CD14-positive monocyte (primary cell): ENCODE data around the gene SLC31A1. TPM values are rescaled to one million over a fixed set of nuclear protein-coding genes. Genes with fewer than 3 reads are reported as not detected.

ENCODE experiments used
- DNase-seq, 3 donors: peaks; one replicate each; pipeline ENCODE4 v3.0.0-alpha.2; 2011 to 2022
- H2AFZ ChIP-seq: 2 replicates; pipeline ENCODE4 v1.6.0; 2012; ENCODE audit warnings: mild to moderate bottlenecking, low read depth, low read length, inconsistent platforms; ENCODE audit not compliant: insufficient read depth, poor library complexity, severe bottlenecking
- H3K27ac ChIP-seq, 2 donors: 1 replicate in 1 of 2; 2 replicates in 1 of 2; pipeline ENCODE4 v1.5.1; 2012 to 2013; ENCODE audit warnings: low read length in 2 of 2, control low read depth in 1 of 2, inconsistent platforms in 1 of 2, low read depth in 1 of 2, mild to moderate bottlenecking in 1 of 2
- H3K27me3 ChIP-seq, 2 donors: one replicate each; pipeline versions ENCODE4 v1.6.0 to v1.6.1; 2011 to 2013; ENCODE audit warnings: low read length in 2 of 2; ENCODE audit not compliant: control insufficient read depth in 2 of 2, insufficient read depth in 2 of 2
- H3K36me3 ChIP-seq, 2 donors: replicated peaks in 1 of 2; 1 replicate in 1 of 2; 2 replicates in 1 of 2; pipeline versions ENCODE4 v1.5.1 to v1.6.1; 2012 to 2013; ENCODE audit warnings: low read length in 2 of 2, control low read depth in 1 of 2, inconsistent platforms in 1 of 2, mild to moderate bottlenecking in 1 of 2; ENCODE audit not compliant: insufficient read depth in 2 of 2, control insufficient read depth in 1 of 2
- H3K4me1 ChIP-seq, 2 donors: 1 replicate in 1 of 2; 2 replicates in 1 of 2; pipeline versions ENCODE4 v1.5.1 to v1.6.1; 2012 to 2013; ENCODE audit warnings: low read length in 2 of 2, control low read depth in 1 of 2, inconsistent platforms in 1 of 2, mild to moderate bottlenecking in 1 of 2, moderate library complexity in 1 of 2; ENCODE audit not compliant: insufficient read depth in 2 of 2, control insufficient read depth in 1 of 2
- H3K4me2 ChIP-seq: replicated peaks from 2 replicates; pipeline ENCODE3; 2012; ENCODE audit warnings: low read length, moderate library complexity, mild to moderate bottlenecking; ENCODE audit not compliant: poor library complexity, severe bottlenecking; ENCODE audit errors: extremely low read depth
- H3K4me3 ChIP-seq, 3 experiments: fragments of 200-600 bp in 1 of 3; sonication (generic) in 1 of 3; replicated peaks in 1 of 3; 1 replicate in 2 of 3; 2 replicates in 1 of 3; pipeline ENCODE4 v1.5.1; 2011 to 2013; ENCODE audit warnings: low read length in 3 of 3, mild to moderate bottlenecking in 3 of 3, control low read depth in 2 of 3, low read depth in 2 of 3, inconsistent platforms in 1 of 3, moderate library complexity in 1 of 3
- H3K79me2 ChIP-seq: 2 replicates; pipeline ENCODE4 v1.6.0; 2012; ENCODE audit warnings: mild to moderate bottlenecking, control low read depth, inconsistent platforms, low read length, moderate library complexity; ENCODE audit not compliant: insufficient read depth
- H3K9ac ChIP-seq: 2 replicates; pipeline ENCODE4 v1.6.0; 2017; ENCODE audit warnings: low read length, mild to moderate bottlenecking; ENCODE audit not compliant: insufficient read depth, poor library complexity, severe bottlenecking
- H3K9me3 ChIP-seq, 2 donors: replicated peaks in 1 of 2; 1 replicate in 1 of 2; 2 replicates in 1 of 2; pipeline versions ENCODE4 v1.5.1 to v1.6.1; 2012 to 2013; ENCODE audit warnings: low read length in 2 of 2, control low read depth in 1 of 2; ENCODE audit not compliant: control insufficient read depth in 1 of 2, insufficient read depth in 1 of 2
- H4K20me1 ChIP-seq: 2 replicates; pipeline ENCODE4 v1.6.0; 2012; ENCODE audit warnings: mild to moderate bottlenecking, low read length, control low read depth, moderate library complexity; ENCODE audit not compliant: insufficient read depth
- H3K27ac Mint-ChIP-seq, 7 donors: one replicate each; pipeline ENCODE4 v1.8.0; 2020; ENCODE audit warnings: mild to moderate bottlenecking in 7 of 7, mixed read lengths in 7 of 7, moderate library complexity in 6 of 7, inconsistent platforms in 2 of 7
- H3K27me3 Mint-ChIP-seq, 3 donors: one replicate each; pipeline ENCODE4 v1.8.0; 2021 to 2022; ENCODE audit warnings: low read depth in 3 of 3, mild to moderate bottlenecking in 3 of 3, mixed read lengths in 3 of 3, moderate library complexity in 3 of 3, inconsistent platforms in 1 of 3
- H3K36me3 Mint-ChIP-seq, 2 donors: one replicate each; pipeline ENCODE4 v1.8.0; 2020; ENCODE audit warnings: mixed read lengths in 2 of 2, inconsistent platforms in 1 of 2, mild to moderate bottlenecking in 1 of 2
- H3K4me1 Mint-ChIP-seq: one replicate; pipeline ENCODE4 v1.8.0; 2020; ENCODE audit warnings: mild to moderate bottlenecking, mixed read lengths
- H3K4me3 Mint-ChIP-seq, 2 donors: one replicate each; pipeline ENCODE4 v1.8.0; 2020; ENCODE audit warnings: mild to moderate bottlenecking in 2 of 2, mixed read lengths in 2 of 2, moderate library complexity in 1 of 2
- H3K9me3 Mint-ChIP-seq, 7 donors: one replicate each; pipeline ENCODE4 v1.8.0; 2020 to 2022; ENCODE audit warnings: mixed read lengths in 7 of 7, mild to moderate bottlenecking in 6 of 7, moderate library complexity in 6 of 7, inconsistent platforms in 2 of 7
- CTCF ChIP-seq: fragments of 200-600 bp; IDR thresholded peaks from one replicate; pipeline ENCODE4 v1.8.0; 2022; ENCODE audit warnings: antibody characterized with exemption, mild to moderate bottlenecking
- WGBS: methylation state at CpG from one replicate; pipeline ENCODE4 v1.1.5; 2013; ENCODE audit warnings: missing lambda C conversion rate; ENCODE audit not compliant: insufficient coverage; 5-methylcytosine and 5-hydroxymethylcytosine counted together
- intact Hi-C, 2 donors: fragments of 100-400 bp; cut with micrococcal nuclease; formaldehyde crosslinking; loops; one replicate each; pipeline versions ENCODE4 v1.15.0 to v1.15.1; 2023
- polyA plus RNA-seq, 3 donors: library from polyadenylated mRNA; depleted of rRNA in 1 of 3; unstranded in 2 of 3; stranded (reverse) in 1 of 3; fragments of 300-500 nt in 2 of 3; fragments of >200 nt in 1 of 3; fragmentation: Illumina TruSeq in 2 of 3; gene quantifications; 1 replicate in 2 of 3; 2 replicates in 1 of 3; pipeline ENCODE4 v1.2.3, GENCODE V29; 2012 to 2021

Gene SLC31A1
- polyA plus RNA-seq, 3 donors = 20.4 to 49.0 (median 38.8) TPM

- H3K9me3 Mint-ChIP-seq = peaks cover 0 to 7% (median 0%) of the 10 kb centered on the region in 7 donors
- no peak for DNase-seq
- Histone ChIP-seq H3K27me3 (no peaks in the 10 kb centered on the region), H3K79me2 (peaks cover 60% of the 10 kb centered on the region), H3K4me3 (no peak overlapping the region), H4K20me1 (peaks cover 62% of the 10 kb centered on the region), H3K27ac (peak overlapping the region in 1 of 2 donors; percentile 54), H3K4me1 (peaks cover 7 to 9% of the 10 kb centered on the region in 2 donors), H3K9me3 (no peaks in the 10 kb centered on the region), H3K36me3 (peaks cover 98 to 100% of the 10 kb centered on the region in 2 donors), H3K9ac (no peak overlapping the region), H3K4me2 (no peak overlapping the region), H2AFZ (no peak overlapping the region)
- H3K27me3 Mint-ChIP-seq = no peaks in the 10 kb centered on the region
- peaks cover 91 to 97% of the 10 kb centered on the region in 2 donors for H3K36me3 Mint-ChIP-seq
- H3K4me1 Mint-ChIP-seq = peaks cover 37% of the 10 kb centered on the region
- intact Hi-C loops = no loop called here
- no peak overlapping the region for H3K4me3 Mint-ChIP-seq
- TF ChIP-seq CTCF = no peak
- H3K27ac Mint-ChIP-seq = peak overlapping the region in 3 of 7 donors; percentile 16 to 46 (median 29)
Observed at GRCh38 chr9:113181165-113181564, 40.2 kb upstream of the SLC31A1 start.

GRCh38 chr9:113183956-113184488, 37.3 kb upstream of the SLC31A1 start:
- H3K27ac Mint-ChIP-seq = peak overlapping the region in 1 of 7 donors; percentile 69

More at GRCh38 chr9:113183956-113184488, 37.3 kb upstream of the SLC31A1 start:
- no peak overlapping the region for H3K4me2 ChIP-seq
- peaks cover 67% of the 10 kb centered on the region for H3K79me2 ChIP-seq
- peaks cover 81 to 83% of the 10 kb centered on the region in 2 donors for H3K36me3 ChIP-seq
- Mint-ChIP-seq H3K9me3 (no peaks in the 10 kb centered on the region), H3K36me3 (peaks cover 82 to 84% of the 10 kb centered on the region in 2 donors), H3K4me1 (peaks cover 45% of the 10 kb centered on the region), H3K27me3 (no peaks in the 10 kb centered on the region), H3K4me3 (no peak overlapping the region)
- DNase-seq = no peak
- H2AFZ ChIP-seq = no peak overlapping the region
- no peak for TF ChIP-seq CTCF
- intact Hi-C loops = no loop called here
- H3K27ac ChIP-seq = peak overlapping the region in 1 of 2 donors; percentile 92
- H3K9me3 ChIP-seq = no peaks in the 10 kb centered on the region
- H3K4me1 ChIP-seq = peaks cover 30 to 34% of the 10 kb centered on the region in 2 donors
- peaks cover 33% of the 10 kb centered on the region for H4K20me1 ChIP-seq
- no CpG with 5 or more reads among the region's 2 CpGs for WGBS
- no peak overlapping the region for H3K4me3 ChIP-seq
- H3K9ac ChIP-seq = no peak overlapping the region
- no peaks in the 10 kb centered on the region for H3K27me3 ChIP-seq
